ENCODE results near the gene FRMD4B.

- TF ChIP-seq EZH2phosphoT487 (IDR thresholded peaks at IDR 0.05; ENCODE audit: borderline replicate concordance), result no peak
- TF ChIP-seq, protein P1, sequence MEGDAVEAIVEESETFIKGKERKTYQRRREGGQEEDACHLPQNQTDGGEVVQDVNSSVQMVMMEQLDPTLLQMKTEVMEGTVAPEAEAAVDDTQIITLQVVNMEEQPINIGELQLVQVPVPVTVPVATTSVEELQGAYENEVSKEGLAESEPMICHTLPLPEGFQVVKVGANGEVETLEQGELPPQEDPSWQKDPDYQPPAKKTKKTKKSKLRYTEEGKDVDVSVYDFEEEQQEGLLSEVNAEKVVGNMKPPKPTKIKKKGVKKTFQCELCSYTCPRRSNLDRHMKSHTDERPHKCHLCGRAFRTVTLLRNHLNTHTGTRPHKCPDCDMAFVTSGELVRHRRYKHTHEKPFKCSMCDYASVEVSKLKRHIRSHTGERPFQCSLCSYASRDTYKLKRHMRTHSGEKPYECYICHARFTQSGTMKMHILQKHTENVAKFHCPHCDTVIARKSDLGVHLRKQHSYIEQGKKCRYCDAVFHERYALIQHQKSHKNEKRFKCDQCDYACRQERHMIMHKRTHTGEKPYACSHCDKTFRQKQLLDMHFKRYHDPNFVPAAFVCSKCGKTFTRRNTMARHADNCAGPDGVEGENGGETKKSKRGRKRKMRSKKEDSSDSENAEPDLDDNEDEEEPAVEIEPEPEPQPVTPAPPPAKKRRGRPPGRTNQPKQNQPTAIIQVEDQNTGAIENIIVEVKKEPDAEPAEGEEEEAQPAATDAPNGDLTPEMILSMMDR (conservative IDR thresholded peaks at IDR 0.05; ENCODE audit: low read length), result no peak
These were observed 63.8 kb downstream of the FRMD4B start for GRCh38 chr3:69322158-69322509.

All from Loucy (cell line).